ENCODE data around the gene UQCRHL.

DNA sequence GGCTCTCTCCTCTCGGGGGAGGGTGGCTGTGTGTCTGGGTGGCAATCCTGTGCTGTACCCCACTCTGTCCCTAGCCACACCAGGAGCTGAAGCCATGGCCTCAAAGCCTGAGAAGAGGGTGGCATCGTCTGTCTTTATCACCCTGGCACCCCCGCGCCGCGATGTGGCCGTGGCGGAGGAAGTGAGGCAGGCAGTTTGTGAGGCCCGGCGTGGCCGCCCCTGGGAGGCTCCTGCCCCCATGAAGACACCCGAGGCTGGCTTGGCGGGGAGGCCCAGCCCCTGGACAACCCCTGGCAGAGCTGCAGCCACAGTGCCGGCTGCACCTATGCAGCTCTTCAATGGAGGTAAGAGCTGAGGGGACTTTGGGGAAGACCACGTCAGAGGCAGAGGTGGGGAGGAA is 42.6 kb downstream of the UQCRHL start:
- TF ChIP-seq, protein P1, sequence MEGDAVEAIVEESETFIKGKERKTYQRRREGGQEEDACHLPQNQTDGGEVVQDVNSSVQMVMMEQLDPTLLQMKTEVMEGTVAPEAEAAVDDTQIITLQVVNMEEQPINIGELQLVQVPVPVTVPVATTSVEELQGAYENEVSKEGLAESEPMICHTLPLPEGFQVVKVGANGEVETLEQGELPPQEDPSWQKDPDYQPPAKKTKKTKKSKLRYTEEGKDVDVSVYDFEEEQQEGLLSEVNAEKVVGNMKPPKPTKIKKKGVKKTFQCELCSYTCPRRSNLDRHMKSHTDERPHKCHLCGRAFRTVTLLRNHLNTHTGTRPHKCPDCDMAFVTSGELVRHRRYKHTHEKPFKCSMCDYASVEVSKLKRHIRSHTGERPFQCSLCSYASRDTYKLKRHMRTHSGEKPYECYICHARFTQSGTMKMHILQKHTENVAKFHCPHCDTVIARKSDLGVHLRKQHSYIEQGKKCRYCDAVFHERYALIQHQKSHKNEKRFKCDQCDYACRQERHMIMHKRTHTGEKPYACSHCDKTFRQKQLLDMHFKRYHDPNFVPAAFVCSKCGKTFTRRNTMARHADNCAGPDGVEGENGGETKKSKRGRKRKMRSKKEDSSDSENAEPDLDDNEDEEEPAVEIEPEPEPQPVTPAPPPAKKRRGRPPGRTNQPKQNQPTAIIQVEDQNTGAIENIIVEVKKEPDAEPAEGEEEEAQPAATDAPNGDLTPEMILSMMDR (IDR thresholded peaks at IDR 0.05; ENCODE audit: control extremely low read depth in 1 of 3, insufficient read depth in 1 of 3, low read depth in 1 of 3, low read length in 3 of 3), result no peak
- TF ChIP-seq EP300 (IDR thresholded peaks at IDR 0.05; ENCODE audit: borderline replicate concordance in 1 of 2, low read depth in 2 of 2, low read length in 2 of 2), result no peak
- no peak for TF ChIP-seq EZH2 (IDR thresholded peaks at IDR 0.05; ENCODE audit: low read depth, low read length, severe bottlenecking)
- no peak for TF ChIP-seq RBBP5 (IDR thresholded peaks at IDR 0.05; ENCODE audit: borderline replicate concordance, low read depth, low read length)
- no peak for TF ChIP-seq POLR2A (IDR thresholded peaks at IDR 0.05; ENCODE audit: control extremely low read depth in 1 of 2, low read depth in 2 of 2, low read length in 2 of 2)
- no peak for TF ChIP-seq BCL11A (IDR thresholded peaks at IDR 0.05; ENCODE audit: low read depth in 2 of 2, low read length in 2 of 2)
- no peak for TF ChIP-seq JUND (IDR thresholded peaks at IDR 0.05; ENCODE audit: low read length)
- TF ChIP-seq CHD2 (IDR thresholded peaks at IDR 0.05; ENCODE audit: low read length), result no peak
- no peak for TF ChIP-seq POLR2AphosphoS5 (IDR thresholded peaks at IDR 0.05; ENCODE audit: low read depth, low read length)
- TF ChIP-seq YY1 (IDR thresholded peaks at IDR 0.05; ENCODE audit: low read depth, low read length), result no peak
- no peak for TF ChIP-seq RXRA (IDR thresholded peaks at IDR 0.05; ENCODE audit: insufficient read depth, low read depth, low read length)
- TF ChIP-seq, protein P2, sequence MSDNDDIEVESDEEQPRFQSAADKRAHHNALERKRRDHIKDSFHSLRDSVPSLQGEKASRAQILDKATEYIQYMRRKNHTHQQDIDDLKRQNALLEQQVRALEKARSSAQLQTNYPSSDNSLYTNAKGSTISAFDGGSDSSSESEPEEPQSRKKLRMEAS (IDR thresholded peaks at IDR 0.05), result no peak
- TF ChIP-seq BACH1 (IDR thresholded peaks at IDR 0.05; ENCODE audit: low read length), result no peak
- no peak for TF ChIP-seq KDM5A (IDR thresholded peaks at IDR 0.05; ENCODE audit: low read length)

Data from H1 (cell line).